Activated naive CD8-positive, alpha-beta T cell treated with anti-CD3 and anti-CD28 coated beads, Interleukin-2, amount 50 U/mL, for 24 hours (primary cell): ENCODE results near the gene NOTCH4.
A peak's percentile ranks its signal among the peaks of the same experiment; 100 is the strongest.
"Not testable (repeated sequence)": the region's sequence is repeated elsewhere in the genome, so short reads cannot be mapped to it uniquely, and the experiment has no call there.

Experiments
- ATAC-seq: fragments of 150-1000 bp; cut with Tn5 transposase; one replicate; pipeline ENCODE4 v1.10.0; 2021
- DNase-seq: peaks from one replicate; pipeline ENCODE4 v3.0.0; 2021
- H3K27ac Mint-ChIP-seq: one replicate; pipeline ENCODE4 v1.8.0; 2021; ENCODE audit warnings: mild to moderate bottlenecking, mixed read lengths
- H3K27me3 Mint-ChIP-seq: one replicate; pipeline ENCODE4 v1.8.0; 2021; ENCODE audit warnings: mixed read lengths
- H3K36me3 Mint-ChIP-seq: one replicate; pipeline ENCODE4 v1.8.0; 2021; ENCODE audit warnings: low read depth, mixed read lengths
- H3K4me1 Mint-ChIP-seq: one replicate; pipeline ENCODE4 v1.8.0; 2021; ENCODE audit warnings: mixed read lengths
- H3K4me3 Mint-ChIP-seq: one replicate; pipeline ENCODE4 v1.8.0; 2021; ENCODE audit warnings: mild to moderate bottlenecking, moderate library complexity, mixed read lengths
- H3K9me3 Mint-ChIP-seq: one replicate; pipeline ENCODE4 v1.8.0; 2021; ENCODE audit warnings: mixed read lengths

The NOTCH4 gene

DNA sequence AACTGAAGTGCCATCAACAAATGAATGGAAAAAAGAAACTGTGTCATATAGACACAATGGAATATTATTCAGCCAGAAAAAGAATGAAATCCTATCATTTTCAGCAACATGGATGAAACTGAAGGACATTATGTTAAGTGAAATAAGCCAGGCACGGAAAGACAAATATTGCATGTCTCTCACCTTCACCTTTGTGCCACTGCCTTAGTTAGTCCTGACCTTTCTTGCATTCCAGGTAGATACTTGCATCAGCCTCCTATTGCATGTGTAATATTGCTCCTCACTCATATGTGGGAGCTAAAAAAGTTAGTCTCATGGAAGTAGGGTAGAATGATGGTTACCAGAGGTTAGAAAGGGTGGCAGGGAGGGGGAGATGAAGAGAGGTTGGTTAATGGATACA lies 14.9 kb downstream of the NOTCH4 start:
- H3K4me3 Mint-ChIP-seq: no peak overlapping the region
- no peaks in the 10 kb centered on the region for H3K36me3 Mint-ChIP-seq
- no peak overlapping the region for H3K27ac Mint-ChIP-seq
- no peak for DNase-seq
- no peaks in the 10 kb centered on the region for H3K4me1 Mint-ChIP-seq
- no peak for ATAC-seq
- H3K27me3 Mint-ChIP-seq: no peaks in the 10 kb centered on the region
- H3K9me3 Mint-ChIP-seq: no peaks in the 10 kb centered on the region

DNA sequence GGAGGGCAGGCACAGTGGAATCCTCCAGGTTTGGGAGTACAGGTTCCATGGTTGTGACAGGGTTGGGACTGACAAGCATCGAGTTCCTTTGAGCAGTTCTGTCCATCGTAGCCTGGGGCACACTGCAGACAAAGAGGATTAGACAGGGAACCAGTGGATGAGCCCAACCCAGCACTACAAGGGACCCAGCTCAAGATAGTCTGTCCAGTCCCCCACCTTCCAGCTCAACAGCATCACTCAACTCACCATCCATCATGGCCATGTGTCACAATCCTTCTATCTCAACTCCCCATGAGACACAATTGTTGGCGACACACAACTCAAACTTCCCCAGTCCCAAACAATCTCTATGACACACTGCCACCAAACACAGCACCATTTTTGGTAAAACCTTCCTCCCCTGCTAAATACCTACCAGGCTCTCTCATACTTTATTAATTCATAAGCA lies 19.6 kb downstream of the NOTCH4 start:
- Mint-ChIP-seq H3K36me3 (no peaks in the 10 kb centered on the region), H3K27me3 (no peaks in the 10 kb centered on the region), H3K4me3 (no peak overlapping the region), H3K27ac (no peak overlapping the region), H3K4me1 (no peaks in the 10 kb centered on the region), H3K9me3 (no peaks in the 10 kb centered on the region)
- ATAC-seq: no peak
- no peak for DNase-seq

- Mint-ChIP-seq H3K36me3 (no peaks in the 10 kb centered on the region), H3K9me3 (no peaks in the 10 kb centered on the region), H3K4me1 (no peaks in the 10 kb centered on the region)
Observed at GRCh38 chr6:32203426-32204267, 20.2 kb downstream of the NOTCH4 start.

DNA sequence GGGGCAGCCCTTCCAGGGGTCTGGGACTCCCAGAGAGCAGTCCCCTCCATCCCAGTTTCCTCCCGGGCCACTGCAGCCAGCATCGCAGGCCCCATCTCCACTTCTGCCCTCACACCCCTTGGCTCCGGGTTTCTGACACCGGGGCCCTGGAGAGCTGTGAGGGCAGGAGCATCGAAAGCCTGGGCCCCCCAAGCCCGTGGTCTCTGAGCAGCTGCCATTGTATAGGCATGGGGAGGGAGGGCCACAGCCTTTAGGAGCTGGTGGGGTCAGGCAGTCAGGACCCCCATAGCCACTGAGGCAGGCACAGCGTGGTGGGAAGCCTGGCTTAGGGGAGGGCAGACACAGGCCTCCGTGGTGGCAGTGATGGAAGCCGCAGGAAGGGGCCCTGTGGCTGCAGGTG lies 21.7 kb downstream of the NOTCH4 start:
- Mint-ChIP-seq H3K36me3 (no peaks in the 10 kb centered on the region), H3K4me1 (no peaks in the 10 kb centered on the region), H3K9me3 (no peaks in the 10 kb centered on the region), H3K27ac (no peak overlapping the region), H3K4me3 (no peak overlapping the region), H3K27me3 (no peaks in the 10 kb centered on the region)
- no peak for DNase-seq
- ATAC-seq: no peak

More at GRCh38 chr6:32203426-32204267, 20.2 kb downstream of the NOTCH4 start:
- DNase-seq (no peak), ATAC-seq (no peak)
- no peak overlapping the region for H3K27ac Mint-ChIP-seq
- no peaks in the 10 kb centered on the region for H3K27me3 Mint-ChIP-seq
- no peak overlapping the region for H3K4me3 Mint-ChIP-seq

GRCh38 chr6:32200711-32201475 lies 23.0 kb downstream of the NOTCH4 start:
- H3K9me3 Mint-ChIP-seq: no peaks in the 10 kb centered on the region
- no peak for DNase-seq
- no peaks in the 10 kb centered on the region for H3K36me3 Mint-ChIP-seq
- no peak overlapping the region for H3K27ac Mint-ChIP-seq
- ATAC-seq: no peak
- peaks cover 10% of the 10 kb centered on the region for H3K4me1 Mint-ChIP-seq
- H3K4me3 Mint-ChIP-seq: no peak overlapping the region
- H3K27me3 Mint-ChIP-seq: no peaks in the 10 kb centered on the region

DNA sequence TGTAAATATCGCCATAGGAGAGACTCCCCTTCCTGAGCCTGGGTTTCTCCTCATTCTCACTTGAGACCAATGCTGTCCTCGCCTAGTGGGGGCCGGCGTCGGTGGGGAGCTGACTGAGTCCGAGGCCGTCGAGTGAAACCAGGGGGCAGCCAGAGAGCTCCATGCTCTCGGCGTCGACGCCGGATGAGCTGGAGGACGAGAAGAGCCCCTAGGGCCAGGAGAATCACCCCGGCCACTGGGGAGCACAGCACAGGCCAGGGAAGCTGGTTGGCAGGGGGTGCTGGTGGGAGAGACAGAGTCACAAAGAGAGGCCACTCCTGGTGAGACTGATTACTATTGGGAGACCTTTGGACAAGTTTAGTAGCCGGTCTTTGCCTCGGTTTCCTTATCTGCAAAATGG lies 25.0 kb downstream of the NOTCH4 start:
- Mint-ChIP-seq H3K9me3 (no peaks in the 10 kb centered on the region), H3K36me3 (no peaks in the 10 kb centered on the region), H3K27me3 (no peaks in the 10 kb centered on the region), H3K4me1 (peaks cover 24% of the 10 kb centered on the region), H3K4me3 (no peak overlapping the region), H3K27ac (no peak overlapping the region)
- ATAC-seq: no peak
- no peak for DNase-seq

GRCh38 chr6:32198345-32198696 lies 25.5 kb downstream of the NOTCH4 start:
- Mint-ChIP-seq H3K27me3 (no peaks in the 10 kb centered on the region), H3K36me3 (no peaks in the 10 kb centered on the region), H3K4me3 (no peak overlapping the region), H3K9me3 (no peaks in the 10 kb centered on the region), H3K27ac (no peak overlapping the region), H3K4me1 (peaks cover 30% of the 10 kb centered on the region)
- no peak for ATAC-seq
- no peak for DNase-seq

DNA sequence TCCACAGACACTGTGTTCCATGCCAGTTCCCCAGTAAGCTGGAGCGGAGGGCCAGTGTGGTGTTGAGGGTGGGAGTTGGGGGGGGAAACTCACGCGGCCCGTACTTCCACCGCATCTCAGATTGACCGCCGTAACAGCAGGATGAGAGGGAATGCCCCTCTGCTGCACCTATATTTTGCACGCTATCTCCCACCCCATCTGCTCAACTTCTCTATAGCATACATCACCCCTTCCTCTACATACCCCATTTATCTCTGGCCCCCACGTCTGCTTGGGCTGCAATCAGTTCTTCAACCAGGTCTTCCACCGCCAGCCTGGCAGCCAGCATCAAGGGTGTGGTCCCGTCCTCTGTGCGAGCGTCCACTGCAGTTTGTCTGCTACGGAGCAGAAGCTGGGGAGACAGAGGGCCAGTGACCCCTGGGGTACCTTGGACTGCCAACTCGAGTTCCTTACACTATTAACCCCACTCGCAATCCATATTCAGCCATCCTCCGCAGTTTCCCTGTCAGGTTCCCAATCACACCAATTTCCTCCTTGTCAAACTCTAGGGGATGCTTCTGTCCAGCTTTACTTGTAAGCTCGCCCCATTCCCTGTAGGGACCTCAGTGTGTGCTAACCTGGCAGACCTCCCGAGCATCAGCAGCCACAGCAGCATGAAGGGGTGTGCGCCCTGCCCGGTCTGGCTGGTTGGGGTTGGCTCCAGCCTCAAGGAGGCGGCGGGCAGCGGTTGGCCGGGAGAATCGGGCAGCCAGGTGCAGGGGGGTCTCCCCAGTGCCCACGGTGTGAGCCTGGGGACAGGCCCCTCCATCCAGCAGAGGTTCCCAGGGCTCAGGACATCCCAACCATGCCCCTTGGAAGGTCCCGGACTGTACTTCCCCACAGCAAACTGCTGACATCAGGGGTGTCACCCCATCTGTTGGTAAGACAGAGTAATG lies 26.9 kb downstream of the NOTCH4 start:
- Mint-ChIP-seq H3K27ac (peak overlapping the region; percentile 97), H3K27me3 (no peaks in the 10 kb centered on the region), H3K36me3 (no peaks in the 10 kb centered on the region), H3K9me3 (no peaks in the 10 kb centered on the region), H3K4me1 (peaks cover 37% of the 10 kb centered on the region), H3K4me3 (peak overlapping the region; percentile 93)
- DNase-seq: no peak
- ATAC-seq: no peak

DNA sequence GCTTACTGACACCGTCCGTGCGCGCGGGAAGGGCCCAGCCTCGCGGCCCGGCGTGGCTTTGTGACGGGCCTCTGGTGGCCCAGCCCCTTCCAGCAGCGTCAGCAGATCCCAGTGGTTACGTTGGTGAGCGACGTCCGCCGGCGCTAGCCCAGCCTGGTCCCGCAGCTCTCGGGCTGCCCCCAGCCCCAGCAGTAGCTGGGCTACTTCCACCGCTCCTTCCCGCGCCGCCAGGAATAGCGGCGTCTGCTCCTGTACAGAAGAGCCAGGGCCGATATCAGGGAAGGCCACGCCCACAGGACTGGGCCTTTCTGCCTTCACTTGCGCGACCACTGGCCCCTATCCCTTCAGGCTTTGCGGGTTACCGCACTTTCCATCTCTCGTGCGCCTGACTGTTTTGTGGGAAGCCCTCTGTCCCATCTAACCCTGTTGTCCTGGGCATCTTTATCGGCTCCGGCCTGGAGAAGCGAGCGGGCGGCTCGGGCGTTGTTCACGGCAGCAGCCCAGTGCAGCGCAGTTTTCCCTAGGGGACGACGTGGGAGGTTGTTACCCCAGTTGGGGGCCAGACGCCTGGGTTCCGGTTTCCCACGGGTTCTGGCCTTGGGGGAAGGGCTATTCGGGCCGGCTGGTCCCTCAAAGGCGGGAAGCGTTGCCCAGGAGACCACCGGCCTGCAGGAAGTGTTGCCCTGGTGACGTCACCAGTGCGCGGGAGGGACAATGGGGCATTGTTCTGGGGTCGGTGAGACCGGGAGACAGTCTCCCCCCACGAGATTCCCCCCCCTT lies 27.8 kb downstream of the NOTCH4 start:
- H3K9me3 Mint-ChIP-seq: no peaks in the 10 kb centered on the region
- ATAC-seq (peak; percentile 88), DNase-seq (peak; percentile 83)
- H3K4me1 Mint-ChIP-seq: peaks cover 44% of the 10 kb centered on the region
- peak overlapping the region; percentile 93 for H3K4me3 Mint-ChIP-seq
- no peaks in the 10 kb centered on the region for H3K36me3 Mint-ChIP-seq
- peak overlapping the region; percentile 97 for H3K27ac Mint-ChIP-seq
- no peaks in the 10 kb centered on the region for H3K27me3 Mint-ChIP-seq

DNA sequence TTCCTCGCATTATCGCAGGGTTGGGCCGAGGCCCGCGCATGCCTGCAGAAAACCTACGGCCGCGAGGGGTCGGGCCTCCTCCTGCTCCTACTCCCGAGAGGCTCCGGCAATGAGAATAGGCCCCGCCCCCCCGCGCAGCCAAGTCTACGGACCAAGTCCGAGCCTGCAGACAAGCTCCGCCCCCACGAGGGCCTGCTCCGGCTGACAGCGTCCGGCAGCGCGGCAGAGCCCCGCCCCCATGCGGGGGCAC lies 28.3 kb downstream of the NOTCH4 start:
- Mint-ChIP-seq H3K4me3 (peak overlapping the region; percentile 93), H3K36me3 (peaks cover 1% of the 10 kb centered on the region), H3K27me3 (no peaks in the 10 kb centered on the region), H3K9me3 (no peaks in the 10 kb centered on the region), H3K4me1 (peaks cover 47% of the 10 kb centered on the region), H3K27ac (peak overlapping the region; percentile 93)
- peak; percentile 100 for DNase-seq
- ATAC-seq: peak; percentile 90

GRCh38 chr6:32194825-32195651 lies 28.8 kb downstream of the NOTCH4 start:
- peaks cover 49% of the 10 kb centered on the region for H3K4me1 Mint-ChIP-seq
- H3K4me3 Mint-ChIP-seq: peak overlapping the region; percentile 93

GRCh38 chr6:32194388-32194787 lies 29.5 kb downstream of the NOTCH4 start:
- H3K27ac Mint-ChIP-seq: peak overlapping the region; percentile 93
- H3K36me3 Mint-ChIP-seq: peaks cover 1% of the 10 kb centered on the region
- DNase-seq (no peak), ATAC-seq (no peak)
- H3K4me1 Mint-ChIP-seq: peaks cover 49% of the 10 kb centered on the region
- no peaks in the 10 kb centered on the region for H3K9me3 Mint-ChIP-seq
- H3K27me3 Mint-ChIP-seq: no peaks in the 10 kb centered on the region
- H3K4me3 Mint-ChIP-seq: peak overlapping the region; percentile 93

More at GRCh38 chr6:32194825-32195651, 28.8 kb downstream of the NOTCH4 start:
- DNase-seq (peak; percentile 41), ATAC-seq (no peak)
- Mint-ChIP-seq H3K27me3 (no peaks in the 10 kb centered on the region), H3K27ac (peak overlapping the region; percentile 93), H3K9me3 (no peaks in the 10 kb centered on the region), H3K36me3 (peaks cover 1% of the 10 kb centered on the region)

DNA sequence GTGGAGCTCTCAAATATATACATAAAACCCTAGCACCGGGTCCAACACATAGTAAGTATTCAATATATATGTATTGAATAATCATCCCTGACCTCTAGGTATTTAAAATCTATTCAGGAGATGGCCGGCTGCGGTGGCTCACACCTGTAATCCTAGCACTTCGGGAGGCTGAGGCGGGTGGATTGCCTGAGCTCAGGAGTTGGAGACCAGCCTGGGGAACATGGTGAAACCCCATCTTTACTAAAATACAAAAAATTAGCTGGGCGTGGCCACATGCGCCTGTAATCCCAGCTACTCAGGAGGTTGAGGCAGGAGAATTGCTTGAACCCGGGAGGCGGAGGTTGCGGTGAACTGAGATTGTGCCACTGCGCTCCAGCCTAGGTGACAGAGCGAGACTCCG lies 30.8 kb downstream of the NOTCH4 start:
- not testable (repeated sequence) for DNase-seq, H3K27me3 Mint-ChIP-seq, ATAC-seq, H3K36me3 Mint-ChIP-seq, H3K9me3 Mint-ChIP-seq
- peak overlapping the region; percentile 88 for H3K4me3 Mint-ChIP-seq
- peaks cover 60% of the 10 kb centered on the region for H3K4me1 Mint-ChIP-seq
- peak overlapping the region; percentile 94 for H3K27ac Mint-ChIP-seq
